GM21423 (cell line): ENCODE data around the gene RAB37.

ENCODE experiments used
- ATAC-seq: cut with Tn5 transposase; IDR thresholded peaks from one replicate; pipeline ENCODE4 v1.9.1; 2021; ENCODE audit warnings: mild to moderate bottlenecking, moderate library complexity; ENCODE audit not compliant: unreplicated experiment

Gene RAB37, protein sequence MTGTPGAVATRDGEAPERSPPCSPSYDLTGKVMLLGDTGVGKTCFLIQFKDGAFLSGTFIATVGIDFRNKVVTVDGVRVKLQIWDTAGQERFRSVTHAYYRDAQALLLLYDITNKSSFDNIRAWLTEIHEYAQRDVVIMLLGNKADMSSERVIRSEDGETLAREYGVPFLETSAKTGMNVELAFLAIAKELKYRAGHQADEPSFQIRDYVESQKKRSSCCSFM

DNA sequence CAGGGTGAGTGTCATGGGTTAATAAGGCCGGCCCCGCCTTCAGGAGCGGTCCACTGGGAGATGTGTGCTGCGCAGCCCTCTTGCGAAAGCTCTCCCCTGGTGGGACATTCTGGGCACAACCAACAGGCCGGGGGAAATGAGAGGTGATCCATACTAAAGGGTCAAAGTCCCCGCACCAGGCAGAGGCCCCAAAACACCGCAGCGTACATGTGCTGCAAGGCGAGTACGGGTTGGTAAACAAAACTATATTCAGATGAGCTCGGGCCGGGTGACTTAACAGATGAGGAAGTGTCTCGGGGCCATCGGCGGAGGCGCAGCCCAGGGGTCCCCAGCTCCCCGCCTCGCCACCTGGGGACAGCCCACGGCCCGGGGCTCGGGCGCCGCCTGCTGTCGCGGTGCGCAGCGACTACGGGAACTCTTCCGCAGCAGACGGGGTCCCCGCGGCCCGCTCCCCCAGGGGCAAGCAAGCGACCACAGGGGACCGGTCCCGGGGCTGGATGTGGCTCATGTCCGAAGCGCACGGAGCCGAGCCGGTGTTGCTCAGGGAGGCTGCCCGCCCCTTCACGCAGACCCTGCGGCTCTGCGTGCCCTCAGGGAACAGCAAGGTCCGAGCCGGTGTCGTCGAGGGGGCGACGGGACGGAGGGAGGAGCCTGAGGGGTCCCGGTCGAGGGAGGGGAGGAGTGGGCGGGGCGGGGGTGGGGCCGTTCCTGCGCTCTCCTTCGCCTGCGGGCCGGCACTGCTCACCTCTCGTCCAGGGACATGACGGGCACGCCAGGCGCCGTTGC is at the start of gene RAB37:
RAB37 (plus strand) TSS at position 744 of the 786 bp plus-strand sequence; CDS start at position 761, 17 bp downstream.
- ATAC-seq: no peak

DNA sequence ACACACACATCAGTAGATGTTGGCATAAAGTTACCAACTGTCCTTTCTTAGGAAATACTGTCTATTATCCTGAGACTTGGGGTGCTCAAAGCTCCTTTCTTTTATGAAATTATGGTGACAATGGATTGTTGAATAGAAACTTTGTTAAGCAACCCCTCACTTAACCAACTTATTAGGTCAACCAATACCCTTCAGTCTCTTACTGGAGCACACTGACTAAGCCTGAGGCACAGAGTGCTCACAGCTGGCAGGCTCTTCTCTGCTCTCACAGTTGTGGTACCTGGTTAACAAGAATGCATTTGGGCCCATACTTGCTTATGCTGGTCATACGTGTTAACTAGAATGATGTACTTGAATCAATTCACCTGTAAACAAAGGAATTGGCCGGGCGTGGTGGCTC is 49.2 kb upstream of the RAB37 start:
- ATAC-seq: no peak

DNA sequence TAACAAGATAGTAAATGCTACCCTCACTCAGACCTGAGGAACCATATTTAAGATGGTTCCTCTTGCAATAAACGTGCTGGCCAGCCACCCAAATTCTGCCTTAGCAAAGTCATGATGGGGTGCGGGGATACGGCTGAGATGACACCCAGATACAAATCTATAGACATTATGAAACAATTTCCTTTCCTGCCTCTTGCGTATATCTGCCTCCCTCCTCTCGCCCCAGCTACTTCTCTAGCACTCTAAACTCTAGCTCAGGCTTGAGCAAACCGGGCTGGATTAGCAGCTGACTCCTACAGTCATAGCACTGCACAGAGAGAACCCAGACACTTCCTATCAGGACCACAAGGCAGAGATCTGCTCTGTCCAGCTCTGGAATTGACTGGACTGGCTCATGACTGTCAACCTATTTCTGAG is 46.6 kb upstream of the RAB37 start:
- ATAC-seq: no peak

DNA sequence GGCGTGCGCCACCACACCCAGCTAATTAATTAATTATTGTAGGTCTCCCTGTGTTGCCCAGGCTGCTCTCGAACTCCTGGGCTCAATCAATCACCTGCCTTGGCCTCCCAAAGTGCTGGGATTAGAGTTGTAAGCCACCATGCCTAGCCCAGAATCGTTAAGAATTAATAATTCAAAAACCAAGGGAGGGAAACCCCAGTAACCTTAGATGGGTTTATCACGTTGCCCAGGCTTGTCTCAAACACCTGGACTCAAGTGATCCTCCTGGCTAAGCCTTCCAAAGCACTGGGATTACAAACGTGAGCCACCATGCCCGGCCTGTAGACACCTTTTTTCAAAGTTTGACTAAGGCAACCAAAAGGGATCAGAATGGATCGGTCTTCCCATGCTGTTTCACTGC is 45.9 kb upstream of the RAB37 start:
- no peak for ATAC-seq

DNA sequence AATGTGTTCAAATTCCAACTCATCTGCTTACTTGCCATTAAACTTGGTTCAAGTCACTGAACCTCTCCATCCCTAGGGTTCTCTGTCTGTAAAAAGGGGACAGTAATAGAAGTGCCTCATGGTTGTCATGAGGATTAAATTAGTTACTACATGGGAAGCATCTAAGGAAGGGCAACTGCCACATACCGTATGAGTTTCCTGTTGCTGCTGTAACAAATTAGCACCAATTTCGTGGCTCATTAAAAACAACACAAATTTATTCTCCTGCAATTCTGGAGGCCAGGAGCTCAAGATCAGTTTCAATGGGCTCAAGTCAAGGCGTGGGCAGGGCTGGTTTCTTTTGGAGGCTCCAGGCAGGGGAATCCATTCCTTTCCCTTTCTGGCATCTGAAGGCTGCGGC is 43.0 kb upstream of the RAB37 start:
- no peak for ATAC-seq

DNA sequence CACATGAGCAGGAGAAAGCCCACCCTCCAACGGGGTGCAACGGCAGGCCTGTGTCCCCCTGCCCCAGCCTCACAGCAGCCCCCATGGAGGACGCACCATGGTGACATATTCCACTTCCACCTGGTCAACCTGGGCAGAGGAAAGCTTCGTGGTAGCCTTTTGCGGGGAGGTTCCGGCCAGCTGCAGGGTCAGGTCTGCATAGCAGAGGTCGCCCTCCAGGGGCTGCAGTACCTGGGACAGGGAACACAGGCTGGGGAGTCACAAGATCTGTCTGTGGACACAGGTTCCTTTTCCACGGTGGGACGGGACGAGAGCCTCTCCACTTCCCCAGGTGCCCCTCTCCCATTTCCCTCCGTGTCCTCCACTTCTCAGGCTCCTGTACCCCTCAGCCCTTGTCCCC is 41.4 kb upstream of the RAB37 start:
- ATAC-seq: no peak

DNA sequence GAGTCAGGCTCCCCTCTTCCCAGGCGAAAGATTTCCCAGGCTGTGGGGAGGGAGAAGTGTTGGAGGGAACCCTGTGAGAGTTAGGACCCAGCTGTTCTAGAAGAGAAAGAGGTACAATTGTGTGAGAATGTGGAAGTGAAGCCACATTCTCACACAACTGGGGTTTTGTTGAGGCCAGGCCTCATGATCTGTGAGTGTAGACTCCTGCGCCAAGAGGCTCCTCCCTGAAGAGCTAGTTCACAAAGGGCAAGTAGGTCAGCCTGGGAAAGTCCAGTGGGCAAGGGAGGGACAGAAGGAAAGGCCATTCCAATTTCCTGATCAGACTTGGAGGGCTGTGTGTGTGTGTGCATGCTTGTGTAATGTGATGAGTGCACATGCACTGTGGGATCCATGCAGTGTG is 39.5 kb upstream of the RAB37 start:
- no peak for ATAC-seq

DNA sequence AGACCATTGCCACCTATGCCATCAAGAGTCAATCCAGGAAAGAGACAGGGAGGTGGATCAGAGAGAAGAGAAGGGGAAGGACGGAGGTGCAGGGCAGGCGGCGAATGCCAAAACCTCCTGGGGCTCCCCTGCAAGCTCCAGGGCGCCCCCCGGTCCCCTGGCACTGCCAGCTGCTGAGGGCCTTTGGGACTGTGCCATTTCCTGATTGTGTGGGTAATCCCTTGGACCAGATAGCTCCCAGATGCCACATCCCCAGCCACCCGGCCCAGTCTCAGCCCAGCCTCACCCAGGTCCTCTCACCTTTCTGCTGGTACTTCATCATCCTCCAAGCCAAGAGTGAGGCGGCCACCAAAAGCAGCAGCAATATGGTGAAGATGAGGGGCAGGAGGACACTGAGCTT is 39.0 kb upstream of the RAB37 start:
- ATAC-seq: no peak

DNA sequence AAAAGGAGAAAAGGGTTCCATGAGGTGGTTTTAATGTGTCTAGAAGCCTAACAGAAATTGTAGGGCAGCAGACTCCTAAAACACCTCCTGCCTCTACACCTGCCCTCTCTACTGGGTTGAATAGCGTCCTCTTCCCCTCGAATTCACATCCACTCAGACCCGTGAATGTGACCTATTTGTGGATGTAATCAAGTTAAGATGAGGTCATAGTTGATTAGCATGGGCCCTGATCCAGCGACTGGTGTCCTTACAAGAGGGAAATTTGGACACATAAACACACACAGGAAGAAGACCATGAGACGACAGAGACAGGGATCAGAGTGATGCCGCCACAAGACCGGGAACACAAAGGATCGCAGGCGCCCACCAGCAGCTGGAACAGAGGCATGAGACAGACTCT is 37.8 kb upstream of the RAB37 start:
- no peak for ATAC-seq

DNA sequence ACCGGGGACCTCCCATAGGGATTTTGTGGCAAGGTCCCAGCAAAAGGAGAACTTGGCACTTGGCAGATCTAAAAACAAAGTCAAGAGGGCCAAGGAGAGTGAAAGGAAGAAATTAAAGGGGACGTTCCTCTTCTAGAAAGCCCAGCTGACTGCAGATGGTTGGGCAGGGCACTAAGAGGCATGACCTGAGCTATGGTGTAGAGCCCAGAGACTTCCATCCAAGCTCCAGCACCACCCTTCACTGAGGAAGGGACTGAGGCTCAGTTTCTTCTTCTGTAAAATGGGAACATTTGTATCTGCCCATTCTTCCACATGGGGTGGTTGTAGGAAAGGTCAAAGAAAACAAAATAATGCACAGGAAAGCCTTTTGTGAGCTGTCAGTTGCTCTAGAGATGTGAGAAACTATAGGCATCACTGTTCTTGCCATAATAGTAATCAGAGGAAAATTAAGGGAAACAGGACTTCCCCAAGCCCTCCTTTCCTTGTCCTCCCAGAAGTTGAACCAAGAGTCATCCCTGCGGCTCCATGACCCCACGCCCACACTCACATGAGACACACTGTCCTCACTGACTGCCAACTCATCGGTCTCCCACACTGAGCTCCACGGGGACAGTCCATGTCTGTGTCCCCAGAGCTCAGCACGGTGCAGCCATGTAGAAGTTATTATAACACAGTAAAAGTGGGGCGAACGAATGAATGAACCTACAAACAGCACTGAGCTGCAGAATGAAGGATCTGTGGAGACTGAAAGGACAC is 34.8 kb upstream of the RAB37 start:
- no peak for ATAC-seq

DNA sequence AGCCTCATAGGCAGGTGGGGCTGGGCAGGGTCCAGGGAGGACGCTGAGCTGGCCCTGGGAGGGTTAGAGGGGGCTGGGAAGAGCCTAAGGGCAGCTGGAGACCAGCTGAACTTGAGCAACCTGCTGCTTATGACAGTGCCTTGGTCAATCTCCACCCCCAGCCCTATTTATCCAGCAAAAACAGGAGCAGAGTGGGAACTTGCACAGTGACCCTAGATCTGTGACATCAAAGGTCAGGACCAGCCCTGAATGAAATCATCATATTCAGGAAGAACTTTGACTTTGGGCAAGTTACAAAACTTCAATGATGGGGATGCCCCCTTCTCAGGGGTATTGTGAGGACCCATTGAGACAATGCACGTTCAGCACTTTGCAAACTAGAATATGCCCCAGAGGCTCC is 33.7 kb upstream of the RAB37 start:
- no peak for ATAC-seq

DNA sequence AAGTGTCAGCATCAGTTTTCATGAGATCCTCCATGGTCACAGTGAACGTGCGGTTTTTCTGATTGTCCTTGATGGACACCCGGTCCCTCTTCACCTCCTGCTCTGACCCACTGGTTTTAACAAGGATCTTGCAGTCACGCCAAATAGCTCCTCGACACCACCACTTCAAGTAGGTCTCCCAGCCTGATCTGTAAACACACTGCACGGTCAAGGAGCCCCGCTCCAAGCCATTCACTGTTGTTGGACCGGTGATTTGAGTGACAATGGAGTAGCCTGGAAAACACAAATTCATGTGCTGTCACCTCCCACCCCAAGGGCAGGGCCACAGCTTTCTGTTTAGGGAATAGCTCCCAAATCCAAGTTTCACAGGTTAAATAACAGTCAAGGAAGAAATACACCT is 32.5 kb upstream of the RAB37 start:
- no peak for ATAC-seq

DNA sequence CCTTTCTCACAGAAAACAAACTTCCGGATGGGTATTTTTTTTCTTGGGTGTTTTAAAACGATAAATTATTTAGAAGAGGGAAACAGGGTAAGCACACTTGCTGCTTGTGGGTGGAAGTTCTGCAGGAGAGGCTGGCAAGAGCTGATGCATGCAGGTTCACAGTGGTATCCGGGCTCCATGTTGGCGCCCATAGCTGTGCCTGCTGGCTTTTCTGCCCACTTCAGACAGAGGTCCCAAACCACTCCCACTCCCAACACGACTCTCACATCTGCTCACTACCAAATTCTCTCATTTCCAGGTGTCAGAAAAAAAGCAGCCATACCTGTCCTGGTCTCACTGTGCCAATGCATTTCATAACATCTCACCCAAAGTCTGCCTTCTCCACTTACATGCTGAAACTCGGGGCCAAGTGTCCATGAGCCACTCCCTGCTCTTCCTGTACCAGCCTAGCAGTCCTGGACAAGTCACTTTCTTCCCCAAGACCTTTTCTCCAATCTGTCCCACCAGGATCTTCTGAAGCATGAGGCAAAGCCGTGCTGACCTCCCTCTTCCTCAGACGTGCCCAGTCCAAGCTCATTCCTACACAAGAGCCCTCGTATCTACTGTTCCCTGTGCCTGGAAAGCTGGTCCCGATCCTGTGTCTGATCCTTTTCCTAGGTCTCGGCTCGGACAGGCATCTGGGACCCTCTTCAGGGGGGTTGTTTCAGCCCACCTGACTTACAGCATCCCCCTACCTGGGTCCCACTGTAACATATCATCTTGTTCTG is 25.8 kb upstream of the RAB37 start:
- no peak for ATAC-seq

DNA sequence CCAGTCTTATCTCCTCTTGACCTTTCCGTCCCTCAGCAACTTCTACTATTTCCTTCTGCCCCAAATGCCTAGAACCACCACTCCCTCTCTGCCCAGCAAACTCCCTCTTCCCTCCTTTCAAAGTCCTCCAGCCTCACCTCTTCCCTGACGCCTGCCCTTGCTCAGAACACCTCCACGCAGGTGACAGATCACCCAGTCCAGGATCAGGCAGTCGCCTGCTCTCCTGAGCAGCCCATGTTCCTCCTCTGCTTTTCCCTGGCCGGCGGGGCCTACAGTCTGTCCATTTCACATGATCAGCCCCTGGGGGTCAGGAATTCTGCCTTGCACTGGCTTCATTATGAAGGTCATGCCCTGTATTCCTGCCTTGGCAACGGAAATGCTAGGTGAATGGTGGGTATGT is 24.8 kb upstream of the RAB37 start:
- no peak for ATAC-seq

DNA sequence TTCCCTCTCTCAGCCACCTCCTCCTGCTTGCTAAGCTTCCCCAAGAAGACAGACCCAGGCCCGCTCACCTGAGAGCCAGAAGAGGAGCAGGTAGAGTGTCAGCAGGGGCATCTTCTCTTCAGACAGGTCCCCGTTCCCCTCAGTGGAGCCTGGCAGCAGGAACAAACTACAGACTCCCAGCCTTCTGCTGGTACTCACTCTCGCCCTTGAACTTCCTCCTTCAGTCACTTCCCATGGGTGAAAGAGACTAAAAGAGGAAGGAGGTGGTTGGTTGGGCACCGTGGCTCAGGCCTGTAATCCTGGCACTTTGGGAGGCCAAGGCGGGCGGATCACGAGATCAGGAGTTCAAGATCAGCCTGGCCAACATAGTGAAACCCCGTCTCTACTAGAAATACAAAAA is 24.3 kb upstream of the RAB37 start, which contains the start of gene CD300LF:
CD300LF (minus strand) TSS at position 168 of the 400 bp plus-strand sequence; CDS start at position 111, 57 bp downstream.
- ATAC-seq: no peak

DNA sequence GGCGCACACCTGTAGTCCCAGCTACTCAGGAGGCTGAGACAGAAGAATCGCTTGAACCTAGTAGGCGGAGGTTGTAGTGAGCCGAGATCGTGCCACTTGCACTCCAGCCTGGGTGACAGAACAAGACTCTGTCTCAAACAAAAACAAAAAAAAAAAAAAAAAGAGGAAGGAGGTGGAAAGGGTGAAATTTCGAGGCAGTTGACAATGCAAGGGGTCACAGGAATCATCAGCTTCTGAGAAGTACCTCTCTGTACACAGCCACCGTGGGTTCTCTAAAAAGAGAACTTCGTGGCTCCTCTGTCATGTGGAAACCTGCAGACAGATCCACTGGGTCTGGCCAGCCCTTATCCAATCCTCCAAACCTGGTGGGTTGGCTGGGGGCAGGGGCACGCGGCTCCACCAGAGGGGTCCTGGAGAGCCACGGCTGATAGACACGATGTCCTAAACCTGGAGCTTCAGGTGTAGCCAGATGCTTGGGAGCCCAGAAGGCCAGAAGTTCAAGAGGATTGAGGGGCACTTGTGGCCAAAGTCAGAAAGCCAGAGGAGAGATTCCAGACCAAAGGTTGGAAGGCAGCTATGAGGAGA is 23.8 kb upstream of the RAB37 start:
- no peak for ATAC-seq

DNA sequence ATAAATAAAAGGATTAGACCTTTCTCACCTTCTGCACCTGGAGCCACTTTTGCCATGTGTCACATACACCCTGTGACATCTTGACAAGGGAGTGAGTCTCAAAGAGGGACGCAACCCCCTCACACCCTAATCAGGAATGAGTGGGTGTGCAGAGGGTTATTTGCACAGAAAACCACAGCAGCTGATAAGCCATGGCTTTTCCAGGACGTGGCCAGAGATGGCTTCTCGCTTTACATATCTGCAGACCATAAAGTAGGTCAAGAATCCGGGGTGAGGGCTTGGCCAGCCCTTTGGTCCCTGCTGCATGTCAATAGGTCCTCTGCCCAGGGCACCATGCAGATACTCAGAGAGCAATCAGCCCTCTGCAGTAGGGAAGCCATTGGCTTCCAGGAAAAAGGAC is 21.9 kb upstream of the RAB37 start:
- ATAC-seq: no peak

DNA sequence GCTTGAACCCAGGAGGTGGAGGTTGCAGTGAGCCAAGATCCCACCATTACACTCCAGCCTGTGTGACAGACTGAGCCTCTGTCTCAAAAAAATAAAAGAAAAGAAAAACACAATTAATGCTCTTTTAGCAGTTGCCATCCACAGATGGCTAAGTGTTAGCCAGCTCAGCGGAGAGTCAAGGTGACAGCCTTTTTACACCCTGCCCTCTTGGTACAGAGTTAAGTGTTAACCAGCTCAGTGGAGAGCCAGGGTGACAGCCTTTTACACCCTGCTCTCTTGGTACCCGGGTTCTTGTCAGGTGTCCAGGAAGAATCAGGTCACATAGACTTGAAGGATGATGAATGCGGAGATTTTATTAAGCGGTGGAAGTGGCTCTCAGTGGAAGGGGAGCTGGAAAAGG is 16.6 kb upstream of the RAB37 start:
- ATAC-seq: no peak

DNA sequence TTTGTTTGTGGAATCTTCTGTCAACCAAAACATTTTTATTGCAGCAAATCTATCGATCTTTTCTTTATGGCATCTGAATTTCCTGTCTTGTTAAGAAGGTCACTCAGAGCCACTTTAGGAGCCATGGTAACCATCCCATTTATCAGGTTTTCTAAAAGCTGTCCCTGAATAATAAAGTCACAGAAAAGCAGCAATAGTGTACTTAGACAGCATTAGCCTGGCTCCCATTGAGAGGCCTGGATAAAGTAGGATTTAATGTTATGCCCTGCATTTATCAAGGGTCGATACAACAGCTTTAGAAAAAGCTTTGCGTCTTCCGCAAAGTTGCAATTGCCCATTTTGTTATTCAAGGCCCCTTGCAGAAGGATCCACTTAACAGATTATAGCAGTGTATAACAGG is 14.3 kb upstream of the RAB37 start:
- no peak for ATAC-seq

DNA sequence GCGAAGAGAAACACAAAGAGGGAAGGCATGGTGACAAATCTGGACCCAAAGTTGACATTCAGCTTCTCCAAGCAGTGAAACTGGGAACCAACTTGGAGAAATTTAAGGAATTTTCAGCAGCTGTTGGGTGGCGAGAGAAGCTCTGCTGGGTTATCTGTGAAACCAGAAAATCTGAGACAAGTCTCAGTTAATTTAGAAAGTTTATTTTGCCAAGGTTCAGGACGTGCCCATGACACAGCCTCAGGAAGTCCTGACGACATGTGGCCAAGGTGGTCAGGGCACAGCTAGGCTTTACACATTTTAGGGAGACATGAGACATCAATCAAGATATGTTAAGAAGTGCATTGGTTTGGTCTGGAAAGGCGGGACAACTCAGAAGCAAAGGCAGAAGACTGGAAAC is 13.2 kb upstream of the RAB37 start:
- ATAC-seq: no peak

DNA sequence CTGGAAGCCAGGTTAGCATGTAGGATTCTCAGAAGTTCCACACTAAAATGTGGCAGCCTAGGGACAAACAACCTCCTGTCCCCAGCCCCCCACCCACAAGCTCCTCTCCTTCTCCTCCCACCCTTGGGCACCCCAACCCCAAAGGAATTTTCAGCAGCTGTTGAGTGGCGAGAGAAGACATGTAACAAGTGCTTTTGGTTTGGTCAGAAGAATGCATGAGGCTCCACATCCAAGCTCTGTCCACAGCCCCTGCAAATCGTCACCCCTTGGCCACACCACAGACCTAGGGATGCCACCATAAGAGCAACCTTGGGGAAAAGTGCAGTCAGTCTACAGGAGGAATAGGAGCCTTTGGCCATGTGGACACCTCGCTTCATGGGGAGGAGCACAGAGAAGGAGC is 11.9 kb upstream of the RAB37 start:
- no peak for ATAC-seq
